ENCODE data around the gene WDR70. TPM values are rescaled to one million over a fixed set of nuclear protein-coding genes. Genes with fewer than 3 reads are reported as not detected.

WDR70 gene
- total RNA-seq, 2 donors from 2014 or later = 26.7 to 28.6 TPM

DNA sequence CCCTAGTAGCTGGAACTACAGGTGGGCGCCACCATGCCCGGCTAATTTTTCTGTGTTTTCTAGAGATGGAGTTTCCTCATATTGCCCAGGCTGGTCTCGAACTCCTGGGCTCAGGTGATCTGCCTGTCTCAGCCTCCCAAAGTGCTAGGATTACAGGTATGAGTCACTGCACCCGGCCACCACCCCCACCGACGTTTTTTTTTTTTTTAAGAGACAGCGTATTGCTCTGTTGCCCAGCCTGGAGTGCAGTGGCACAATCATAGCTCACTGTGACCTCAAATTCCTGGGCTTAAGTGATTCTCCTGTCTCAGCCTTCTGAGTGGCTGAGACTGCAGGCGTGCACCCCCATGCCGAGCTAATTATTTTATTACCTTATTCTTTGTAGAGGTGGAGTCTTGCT is 38.2 kb downstream of the WDR70 start:
- Histone ChIP-seq H3K9ac (ENCODE audit: low read depth in 2 of 2, low read length in 2 of 2) (no peak overlapping the region), H3K27ac (no peak overlapping the region), H3K4me1 (no peaks in the 10 kb centered on the region), H3K4me3 (no peak overlapping the region), H3K36me3 (no peaks in the 10 kb centered on the region), H3K9me3 (no peaks in the 10 kb centered on the region), H3K27me3 (no peaks in the 10 kb centered on the region)
- TF ChIP-seq, protein P1, sequence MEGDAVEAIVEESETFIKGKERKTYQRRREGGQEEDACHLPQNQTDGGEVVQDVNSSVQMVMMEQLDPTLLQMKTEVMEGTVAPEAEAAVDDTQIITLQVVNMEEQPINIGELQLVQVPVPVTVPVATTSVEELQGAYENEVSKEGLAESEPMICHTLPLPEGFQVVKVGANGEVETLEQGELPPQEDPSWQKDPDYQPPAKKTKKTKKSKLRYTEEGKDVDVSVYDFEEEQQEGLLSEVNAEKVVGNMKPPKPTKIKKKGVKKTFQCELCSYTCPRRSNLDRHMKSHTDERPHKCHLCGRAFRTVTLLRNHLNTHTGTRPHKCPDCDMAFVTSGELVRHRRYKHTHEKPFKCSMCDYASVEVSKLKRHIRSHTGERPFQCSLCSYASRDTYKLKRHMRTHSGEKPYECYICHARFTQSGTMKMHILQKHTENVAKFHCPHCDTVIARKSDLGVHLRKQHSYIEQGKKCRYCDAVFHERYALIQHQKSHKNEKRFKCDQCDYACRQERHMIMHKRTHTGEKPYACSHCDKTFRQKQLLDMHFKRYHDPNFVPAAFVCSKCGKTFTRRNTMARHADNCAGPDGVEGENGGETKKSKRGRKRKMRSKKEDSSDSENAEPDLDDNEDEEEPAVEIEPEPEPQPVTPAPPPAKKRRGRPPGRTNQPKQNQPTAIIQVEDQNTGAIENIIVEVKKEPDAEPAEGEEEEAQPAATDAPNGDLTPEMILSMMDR (IDR thresholded peaks at IDR 0.05) = no peak
- intact Hi-C loops (cut with DNase I) = no loop called here
- no peak for DNase-seq

- DNase-seq = no peak
- no peaks in the 10 kb centered on the region for H3K9me3 ChIP-seq
- H3K27ac ChIP-seq = no peak overlapping the region
- no peak overlapping the region for H3K9ac ChIP-seq (ENCODE audit: low read depth in 2 of 2, low read length in 2 of 2)
- intact Hi-C loops (cut with DNase I) = no loop called here
- no peaks in the 10 kb centered on the region for H3K36me3 ChIP-seq
- no peak overlapping the region for H3K4me3 ChIP-seq
- H3K27me3 ChIP-seq = no peaks in the 10 kb centered on the region
- H3K4me1 ChIP-seq = no peaks in the 10 kb centered on the region
- TF ChIP-seq, protein P1 (IDR thresholded peaks at IDR 0.05) = no peak
Measured at GRCh38 chr5:37424441-37424840, 45.3 kb downstream of the WDR70 start.

GRCh38 chr5:37428044-37428443 is 48.9 kb downstream of the WDR70 start:
- no peaks in the 10 kb centered on the region for H3K36me3 ChIP-seq
- no peak for DNase-seq
- no peak overlapping the region for H3K4me3 ChIP-seq
- H3K4me1 ChIP-seq = no peaks in the 10 kb centered on the region
- no peak overlapping the region for H3K27ac ChIP-seq
- no peak overlapping the region for H3K9ac ChIP-seq (ENCODE audit: low read depth in 2 of 2, low read length in 2 of 2)
- intact Hi-C loops (cut with DNase I) = no loop called here
- H3K27me3 ChIP-seq = no peaks in the 10 kb centered on the region
- TF ChIP-seq, protein P1 (IDR thresholded peaks at IDR 0.05) = no peak
- no peaks in the 10 kb centered on the region for H3K9me3 ChIP-seq

GRCh38 chr5:37435261-37435660 is 56.1 kb downstream of the WDR70 start:
- no peaks in the 10 kb centered on the region for H3K4me1 ChIP-seq
- no peaks in the 10 kb centered on the region for H3K27me3 ChIP-seq
- no peaks in the 10 kb centered on the region for H3K36me3 ChIP-seq
- H3K9me3 ChIP-seq = no peaks in the 10 kb centered on the region
- intact Hi-C loops (cut with DNase I) = no loop called here
- no peak overlapping the region for H3K9ac ChIP-seq (ENCODE audit: low read depth in 2 of 2, low read length in 2 of 2)
- no peak overlapping the region for H3K4me3 ChIP-seq
- TF ChIP-seq, protein P1 (IDR thresholded peaks at IDR 0.05) = no peak
- DNase-seq = no peak
- no peak overlapping the region for H3K27ac ChIP-seq

DNA sequence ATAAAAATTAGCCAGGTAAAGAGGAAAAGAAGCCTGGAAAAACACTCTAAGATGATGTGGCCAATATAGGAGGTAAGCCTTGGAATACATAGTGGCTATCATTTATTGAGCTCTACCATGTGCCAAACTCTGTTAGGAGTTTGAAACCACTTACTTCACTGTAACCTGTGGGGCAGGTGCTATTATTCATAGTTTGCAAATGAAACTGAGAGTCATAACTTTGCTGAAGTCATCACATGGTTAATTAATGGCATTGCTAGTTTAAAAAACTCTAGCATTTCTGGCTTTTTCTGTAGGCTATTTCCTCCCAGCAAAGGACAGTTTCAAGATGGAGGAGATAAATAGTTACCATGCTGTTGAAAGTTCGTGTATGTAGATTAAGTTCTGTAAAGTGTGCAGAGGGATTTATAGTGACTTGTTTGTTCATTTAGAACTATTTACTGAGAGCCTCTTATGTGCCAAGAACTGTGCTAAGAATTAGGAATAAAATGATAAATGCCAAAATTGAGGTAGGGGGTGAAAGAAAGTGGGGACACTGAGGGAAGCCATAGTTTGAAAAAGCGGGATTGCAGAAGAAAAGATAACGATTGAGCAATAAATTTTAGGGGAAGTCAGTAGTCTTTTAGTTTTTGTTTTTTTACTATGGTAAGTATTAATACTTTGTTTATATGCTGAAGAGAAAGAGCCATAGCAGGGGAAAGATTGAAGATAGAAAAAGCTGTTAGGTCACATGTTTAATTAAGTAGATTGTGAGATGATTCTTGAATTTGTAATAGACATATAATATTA is 57.2 kb downstream of the WDR70 start:
- TF ChIP-seq, protein P1 (IDR thresholded peaks at IDR 0.05) = no peak
- intact Hi-C loops (cut with DNase I) = no loop called here

More for the DNA sequence above, 57.2 kb downstream of the WDR70 start:
- Histone ChIP-seq H3K9ac (ENCODE audit: low read depth in 2 of 2, low read length in 2 of 2) (no peak overlapping the region), H3K4me3 (no peak overlapping the region), H3K27me3 (no peaks in the 10 kb centered on the region), H3K9me3 (no peaks in the 10 kb centered on the region), H3K27ac (no peak overlapping the region), H3K4me1 (no peaks in the 10 kb centered on the region), H3K36me3 (no peaks in the 10 kb centered on the region)
- DNase-seq = no peak

All from colonic mucosa (tissue), 4 donors.